Jurkat, Clone E6-1 (cell line): ENCODE data around the gene WASF3. TPM values are rescaled to one million over a fixed set of nuclear protein-coding genes. Genes with fewer than 3 reads are reported as not detected.

ENCODE experiments used
- DNase-seq: peaks from one replicate; pipeline ENCODE4 v3.0.0-alpha.2; 2011; ENCODE audit warnings: low read depth, low spot score
- H3K4me3 ChIP-seq: 2 replicates; pipeline ENCODE4 v1.5.1; 2011; ENCODE audit warnings: mild to moderate bottlenecking, low read length, control low read depth, moderate library complexity
- polyA plus RNA-seq: library from polyadenylated mRNA; unstranded; fragments of >200 nt; gene quantifications from one replicate; pipeline ENCODE4 v1.2.1, GENCODE V29; 2012; ENCODE audit warnings: missing spikeins; ENCODE audit not compliant: insufficient read length, insufficient read depth

The WASF3 gene
- 6.8 TPM for polyA plus RNA-seq

GRCh38 chr13:26557393-26558073 is at the start of gene WASF3:
TSS of gene WASF3 (plus strand) at chr13:26557683. CDS start at chr13:26642271, 84,588 bp downstream.
- peak within 1 kb of the TSS; percentile 51 for H3K4me3 ChIP-seq
- peak; percentile 76 for DNase-seq

GRCh38 chr13:26508885-26509284 is 48.6 kb upstream of the WASF3 start:
- DNase-seq = no peak
- H3K4me3 ChIP-seq = no peak overlapping the region

- no peak overlapping the region for H3K4me3 ChIP-seq
- no peak for DNase-seq
Observed at GRCh38 chr13:26509491-26509890, 48.0 kb upstream of the WASF3 start.

- DNase-seq = no peak
- no peak overlapping the region for H3K4me3 ChIP-seq
Observed at GRCh38 chr13:26513931-26514330, 43.6 kb upstream of the WASF3 start.

GRCh38 chr13:26515721-26516120 is 41.8 kb upstream of the WASF3 start:
- DNase-seq = no peak
- no peak overlapping the region for H3K4me3 ChIP-seq

GRCh38 chr13:26517936-26518335 is 39.5 kb upstream of the WASF3 start:
- no peak overlapping the region for H3K4me3 ChIP-seq
- no peak for DNase-seq

GRCh38 chr13:26518451-26518959 is 39.0 kb upstream of the WASF3 start:
- DNase-seq = no peak
- no peak overlapping the region for H3K4me3 ChIP-seq

GRCh38 chr13:26522571-26522970 is 34.9 kb upstream of the WASF3 start:
- no peak for DNase-seq

GRCh38 chr13:26523007-26523406 is 34.5 kb upstream of the WASF3 start:
- H3K4me3 ChIP-seq = no peak overlapping the region
- DNase-seq = no peak

More at GRCh38 chr13:26522571-26522970, 34.9 kb upstream of the WASF3 start:
- no peak overlapping the region for H3K4me3 ChIP-seq

- no peak overlapping the region for H3K4me3 ChIP-seq
- DNase-seq = no peak
Observed at GRCh38 chr13:26525528-26525927, 32.0 kb upstream of the WASF3 start.

- H3K4me3 ChIP-seq = no peak overlapping the region
- no peak for DNase-seq
Observed at GRCh38 chr13:26526702-26527216, 30.7 kb upstream of the WASF3 start.

- no peak for DNase-seq
- no peak overlapping the region for H3K4me3 ChIP-seq
Observed at GRCh38 chr13:26528527-26528926, 29.0 kb upstream of the WASF3 start.

- peak; percentile 63 for DNase-seq
- H3K4me3 ChIP-seq = no peak overlapping the region
Observed at GRCh38 chr13:26529441-26529840, 28.0 kb upstream of the WASF3 start.

GRCh38 chr13:26531742-26532141 is 25.7 kb upstream of the WASF3 start:
- H3K4me3 ChIP-seq = no peak overlapping the region
- no peak for DNase-seq

GRCh38 chr13:26534036-26534726 is 23.3 kb upstream of the WASF3 start:
- no peak overlapping the region for H3K4me3 ChIP-seq
- DNase-seq = no peak

- no peak overlapping the region for H3K4me3 ChIP-seq
- DNase-seq = no peak
Observed at GRCh38 chr13:26538363-26539317, 18.8 kb upstream of the WASF3 start.

GRCh38 chr13:26539738-26540292 is 17.7 kb upstream of the WASF3 start:
- H3K4me3 ChIP-seq = no peak overlapping the region
- no peak for DNase-seq

GRCh38 chr13:26540334-26540733 is 17.1 kb upstream of the WASF3 start:
- no peak for DNase-seq
- H3K4me3 ChIP-seq = no peak overlapping the region

GRCh38 chr13:26541041-26541440 is 16.4 kb upstream of the WASF3 start:
- no peak for DNase-seq
- no peak overlapping the region for H3K4me3 ChIP-seq
